Heart left ventricle (tissue), 13 donors: Measurements from ENCODE around the gene KIAA0930.

ENCODE experiments used
- POLR2A ChIP-seq, 2 donors: fragments of 450-650 bp; IDR thresholded peaks; one replicate each; pipeline ENCODE4 v1.6.1; 2017; ENCODE audit warnings: antibody characterized with exemption in 2 of 2, mild to moderate bottlenecking in 2 of 2, moderate library complexity in 2 of 2
- TF ChIP-seq, protein P1 (sequence below), 12 donors: fragments of 200-600 bp; sonication (generic) in 4 of 12; IDR thresholded peaks; one replicate each; pipeline versions ENCODE4 v1.5.0 to v1.8.0; 2018 to 2022; ENCODE audit warnings: antibody characterized with exemption in 12 of 12, mild to moderate bottlenecking in 5 of 12
- donor health status: ischemic (EF 13 %, LVEDD 7.1; RV severe dilation, severe dysfunction).
- donor health status: DM: no; HTN: yes; CAD: no.
- donor health status: DM: no; HTN: no; CAD: no.
- donor health status: ischemic (EF 25% LVEDD 6.9; RV normal size, moderate dysfunction).
- donor health status: ischemic (EF 25% LVEDD 5.7; RV mildly dilated, moderate dysfunction).
- donor health status: ischemic (EF 35%, LVEDD 5.7; RV mildly dilated, moderate dysfunction).
- donor health status: nonischemic (EF 11% LVEDD 7.7; RV severe dilation, severe dysfunction).
- donor health status: DM: yes; HTN: yes; CAD: no.
- donor health status: PGD.
- donor health status: ischemic (EF 29% LVEDD 5.4; RV normal size, mild dysfunction).
- donor health status: nonischemic (EF 23%, LVEDD 6.1; RV moderate dilation, normal function).

DNA sequence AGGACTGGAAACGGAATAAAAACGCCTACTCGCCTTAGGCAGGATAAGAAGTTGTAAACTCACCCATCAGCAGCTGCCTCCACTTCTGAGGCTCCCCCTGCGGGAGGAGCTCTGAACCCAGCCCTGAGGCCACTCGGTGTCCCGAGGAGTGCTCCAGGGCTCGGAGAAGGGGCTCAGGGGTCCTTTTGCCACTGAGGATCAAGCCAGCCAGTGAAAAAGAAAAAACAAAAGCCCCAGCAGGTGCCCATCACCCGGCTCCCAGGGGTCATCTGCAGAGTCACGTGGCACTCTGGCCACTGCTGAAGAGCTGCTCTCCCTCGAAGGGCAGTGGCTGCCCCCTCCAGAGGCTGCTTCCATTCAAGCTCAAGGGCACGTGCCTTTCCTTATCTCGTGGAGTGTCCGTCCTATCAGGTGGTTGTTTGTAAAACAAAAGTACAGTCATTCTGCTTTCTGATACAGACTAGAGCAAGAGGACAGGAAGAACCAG lies 48.0 kb downstream of the KIAA0930 start:
- TF ChIP-seq, protein P1, sequence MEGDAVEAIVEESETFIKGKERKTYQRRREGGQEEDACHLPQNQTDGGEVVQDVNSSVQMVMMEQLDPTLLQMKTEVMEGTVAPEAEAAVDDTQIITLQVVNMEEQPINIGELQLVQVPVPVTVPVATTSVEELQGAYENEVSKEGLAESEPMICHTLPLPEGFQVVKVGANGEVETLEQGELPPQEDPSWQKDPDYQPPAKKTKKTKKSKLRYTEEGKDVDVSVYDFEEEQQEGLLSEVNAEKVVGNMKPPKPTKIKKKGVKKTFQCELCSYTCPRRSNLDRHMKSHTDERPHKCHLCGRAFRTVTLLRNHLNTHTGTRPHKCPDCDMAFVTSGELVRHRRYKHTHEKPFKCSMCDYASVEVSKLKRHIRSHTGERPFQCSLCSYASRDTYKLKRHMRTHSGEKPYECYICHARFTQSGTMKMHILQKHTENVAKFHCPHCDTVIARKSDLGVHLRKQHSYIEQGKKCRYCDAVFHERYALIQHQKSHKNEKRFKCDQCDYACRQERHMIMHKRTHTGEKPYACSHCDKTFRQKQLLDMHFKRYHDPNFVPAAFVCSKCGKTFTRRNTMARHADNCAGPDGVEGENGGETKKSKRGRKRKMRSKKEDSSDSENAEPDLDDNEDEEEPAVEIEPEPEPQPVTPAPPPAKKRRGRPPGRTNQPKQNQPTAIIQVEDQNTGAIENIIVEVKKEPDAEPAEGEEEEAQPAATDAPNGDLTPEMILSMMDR (IDR thresholded peaks at IDR 0.05): no peak
- no peak for TF ChIP-seq POLR2A (IDR thresholded peaks at IDR 0.05)
